IgD-negative memory B cell (primary cell): ENCODE results near the gene KCNMA1. TPM values are rescaled to one million over a fixed set of nuclear protein-coding genes. Genes with fewer than 3 reads are reported as not detected.
"Not testable (repeated sequence)": the region's sequence is repeated elsewhere in the genome, so short reads cannot be mapped to it uniquely, and the experiment has no call there.

Experiments
- H3K27ac Mint-ChIP-seq, 3 donors: one replicate each; pipeline ENCODE4 v1.8.0; 2020 to 2022; ENCODE audit warnings: mild to moderate bottlenecking in 3 of 3, mixed read lengths in 3 of 3, moderate library complexity in 1 of 3
- H3K27me3 Mint-ChIP-seq: one replicate; pipeline ENCODE4 v1.8.0; 2021; ENCODE audit warnings: mixed read lengths
- H3K36me3 Mint-ChIP-seq: one replicate; pipeline ENCODE4 v1.8.0; 2020; ENCODE audit warnings: mild to moderate bottlenecking, mixed read lengths
- H3K4me1 Mint-ChIP-seq, 3 donors: one replicate each; pipeline ENCODE4 v1.8.0; 2020 to 2022; ENCODE audit warnings: mixed read lengths in 3 of 3, mild to moderate bottlenecking in 1 of 3
- H3K4me3 Mint-ChIP-seq, 4 donors: one replicate each; pipeline ENCODE4 v1.8.0; 2020 to 2022; ENCODE audit warnings: mild to moderate bottlenecking in 4 of 4, mixed read lengths in 4 of 4, moderate library complexity in 3 of 4
- H3K9me3 Mint-ChIP-seq, 3 donors: one replicate each; pipeline ENCODE4 v1.8.0; 2020 to 2021; ENCODE audit warnings: mixed read lengths in 3 of 3, mild to moderate bottlenecking in 1 of 3
- polyA plus RNA-seq: library from polyadenylated mRNA; unstranded; fragments of 300-500 nt; fragmentation: Illumina TruSeq; gene quantifications from one replicate; pipeline ENCODE4 v1.2.3, GENCODE V29; 2021

KCNMA1 gene
- polyA plus RNA-seq, 1 donor from 2014 or later, result 5.5 TPM

DNA sequence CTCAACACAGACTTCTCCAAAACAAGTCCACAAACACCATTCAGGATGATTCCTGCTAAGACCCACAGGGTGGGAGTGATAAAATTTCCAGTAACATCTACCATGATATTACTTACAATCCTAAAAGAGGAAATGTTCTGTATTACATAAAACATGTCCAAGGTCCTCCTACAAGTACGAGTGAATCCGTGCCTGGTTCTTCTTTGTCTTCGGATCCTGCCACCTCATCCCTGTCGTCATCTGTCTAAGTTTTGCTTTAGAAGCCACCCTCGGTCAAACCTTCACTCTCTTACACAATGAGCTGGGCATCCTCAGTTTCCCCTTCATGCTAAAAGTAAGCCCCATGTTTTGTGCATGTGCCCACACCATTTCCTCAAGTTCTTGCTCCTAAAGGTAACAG, 279.0 kb downstream of the KCNMA1 start:
- Mint-ChIP-seq H3K36me3 (no peaks in the 10 kb centered on the region), H3K27ac (peak overlapping the region in 1 of 3 donors; percentile 67), H3K9me3 (no peaks in the 10 kb centered on the region), H3K4me1 (no peaks in the 10 kb centered on the region), H3K27me3 (peaks cover 4% of the 10 kb centered on the region), H3K4me3 (no peak overlapping the region)

DNA sequence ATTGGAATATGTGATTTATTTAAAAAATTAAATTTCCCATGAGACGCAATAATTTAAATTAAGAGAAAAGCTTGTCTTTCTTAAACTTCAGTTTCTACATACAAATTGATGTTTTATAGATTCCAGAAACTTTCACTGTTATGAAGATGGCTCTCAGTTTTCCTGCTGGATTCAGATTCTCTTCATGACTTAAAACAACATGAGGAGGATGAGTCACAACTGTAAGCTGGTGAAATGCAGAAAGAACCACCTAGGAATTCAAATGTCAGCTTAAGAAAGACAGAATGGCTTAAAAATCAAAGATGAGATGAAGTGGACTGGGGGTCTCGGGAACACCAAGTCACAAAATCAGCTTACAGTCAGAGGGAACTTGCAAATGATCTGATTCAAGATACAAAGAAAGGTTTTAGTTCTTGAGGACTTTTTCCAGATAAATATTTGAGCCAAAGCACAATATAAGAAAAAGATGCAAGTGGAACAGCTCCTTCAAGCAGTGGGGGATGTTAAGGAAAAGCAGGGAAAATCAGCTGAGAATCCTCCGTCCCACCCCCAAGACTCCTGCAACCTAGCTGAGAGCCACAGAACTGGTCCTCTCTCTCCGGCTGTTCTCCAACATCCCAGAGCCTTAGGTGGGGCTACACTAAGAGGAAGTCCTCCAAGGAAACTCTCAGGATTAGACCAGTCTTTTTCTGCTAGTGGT, 279.8 kb downstream of the KCNMA1 start:
- peaks cover 3% of the 10 kb centered on the region for H3K27me3 Mint-ChIP-seq
- H3K36me3 Mint-ChIP-seq, result no peaks in the 10 kb centered on the region
- no peak overlapping the region for H3K27ac Mint-ChIP-seq
- H3K9me3 Mint-ChIP-seq, result no peaks in the 10 kb centered on the region
- H3K4me1 Mint-ChIP-seq, result no peaks in the 10 kb centered on the region
- H3K4me3 Mint-ChIP-seq, result no peak overlapping the region

GRCh38 chr10:77357185-77357584, 280.4 kb downstream of the KCNMA1 start:
- H3K27me3 Mint-ChIP-seq, result peaks cover 3% of the 10 kb centered on the region
- H3K9me3 Mint-ChIP-seq, result no peaks in the 10 kb centered on the region
- H3K27ac Mint-ChIP-seq, result no peak overlapping the region
- H3K36me3 Mint-ChIP-seq, result no peaks in the 10 kb centered on the region
- no peaks in the 10 kb centered on the region for H3K4me1 Mint-ChIP-seq
- H3K4me3 Mint-ChIP-seq, result no peak overlapping the region

- Mint-ChIP-seq H3K4me1 (no peaks in the 10 kb centered on the region), H3K4me3 (no peak overlapping the region), H3K27me3 (peaks cover 3% of the 10 kb centered on the region), H3K27ac (no peak overlapping the region), H3K36me3 (no peaks in the 10 kb centered on the region), H3K9me3 (no peaks in the 10 kb centered on the region)
These were observed 281.8 kb downstream of the KCNMA1 start for GRCh38 chr10:77355844-77356243.

DNA sequence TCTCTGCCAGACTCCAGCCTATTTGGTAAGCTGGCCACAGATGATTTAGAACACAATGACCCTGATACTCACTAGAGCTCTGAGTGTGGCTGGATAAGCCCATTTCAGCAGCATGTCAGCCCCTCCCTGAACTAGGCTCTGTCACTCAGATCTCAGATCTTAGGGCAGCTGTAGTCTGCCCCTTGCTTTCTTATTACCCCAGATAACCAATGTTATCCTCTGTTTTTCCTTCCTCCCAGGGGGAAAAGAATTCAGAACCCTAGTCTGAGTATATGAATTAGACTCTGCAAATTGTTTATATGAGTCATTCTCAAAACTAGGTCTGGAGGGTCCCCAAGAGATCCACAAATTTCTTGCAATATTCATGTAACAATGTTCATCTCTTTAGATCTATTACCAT, 286.2 kb downstream of the KCNMA1 start:
- H3K9me3 Mint-ChIP-seq, result no peaks in the 10 kb centered on the region
- H3K4me3 Mint-ChIP-seq, result no peak overlapping the region
- H3K27me3 Mint-ChIP-seq, result no peaks in the 10 kb centered on the region
- no peak overlapping the region for H3K27ac Mint-ChIP-seq
- H3K36me3 Mint-ChIP-seq, result peaks cover 2% of the 10 kb centered on the region
- no peaks in the 10 kb centered on the region for H3K4me1 Mint-ChIP-seq

GRCh38 chr10:77350711-77351119, 286.9 kb downstream of the KCNMA1 start:
- Mint-ChIP-seq H3K36me3 (peaks cover 2% of the 10 kb centered on the region), H3K27ac (no peak overlapping the region), H3K9me3 (no peaks in the 10 kb centered on the region), H3K4me3 (no peak overlapping the region), H3K4me1 (no peaks in the 10 kb centered on the region), H3K27me3 (no peaks in the 10 kb centered on the region)

GRCh38 chr10:77350134-77350533, 287.5 kb downstream of the KCNMA1 start:
- no peaks in the 10 kb centered on the region for H3K27me3 Mint-ChIP-seq
- H3K4me1 Mint-ChIP-seq, result no peaks in the 10 kb centered on the region
- H3K36me3 Mint-ChIP-seq, result peaks cover 4% of the 10 kb centered on the region
- H3K9me3 Mint-ChIP-seq, result peaks cover 0 to 1% (median 0%) of the 10 kb centered on the region in 3 donors
- H3K27ac Mint-ChIP-seq, result no peak overlapping the region
- H3K4me3 Mint-ChIP-seq, result no peak overlapping the region

GRCh38 chr10:77349226-77349625, 288.4 kb downstream of the KCNMA1 start:
- no peaks in the 10 kb centered on the region for H3K4me1 Mint-ChIP-seq
- H3K27ac Mint-ChIP-seq, result no peak overlapping the region
- peaks cover 0 to 3% (median 0%) of the 10 kb centered on the region in 3 donors for H3K9me3 Mint-ChIP-seq
- no peaks in the 10 kb centered on the region for H3K27me3 Mint-ChIP-seq
- peaks cover 6% of the 10 kb centered on the region for H3K36me3 Mint-ChIP-seq
- no peak overlapping the region for H3K4me3 Mint-ChIP-seq

GRCh38 chr10:77348751-77349150, 288.9 kb downstream of the KCNMA1 start:
- Mint-ChIP-seq H3K36me3 (peaks cover 6% of the 10 kb centered on the region), H3K27ac (no peak overlapping the region), H3K27me3 (no peaks in the 10 kb centered on the region), H3K4me1 (no peaks in the 10 kb centered on the region), H3K4me3 (no peak overlapping the region), H3K9me3 (peaks cover 0 to 3% (median 0%) of the 10 kb centered on the region in 3 donors)

DNA sequence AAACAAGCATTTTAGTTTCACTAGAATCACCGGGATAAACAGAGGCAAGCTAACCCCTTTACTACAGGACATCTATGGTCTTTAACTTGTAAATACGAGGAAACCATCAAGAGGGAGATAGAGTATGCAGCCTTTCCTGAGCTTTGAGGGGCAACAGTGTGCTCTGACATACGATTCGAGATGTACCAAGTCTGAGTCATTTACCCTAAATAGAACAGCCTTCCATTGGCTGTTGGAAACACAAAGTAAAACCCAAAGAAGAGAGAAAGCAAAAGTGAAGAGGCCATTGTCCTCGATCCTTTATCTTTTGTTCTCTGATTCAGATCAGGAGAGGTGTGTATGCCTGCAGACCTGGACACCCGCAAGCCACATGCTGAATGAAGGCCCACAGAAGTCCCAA, 289.5 kb downstream of the KCNMA1 start:
- Mint-ChIP-seq H3K27me3 (no peaks in the 10 kb centered on the region), H3K27ac (no peak overlapping the region), H3K9me3 (peaks cover 0 to 3% (median 0%) of the 10 kb centered on the region in 3 donors), H3K4me3 (no peak overlapping the region), H3K4me1 (peaks cover 0 to 2% (median 0%) of the 10 kb centered on the region in 3 donors), H3K36me3 (peaks cover 8% of the 10 kb centered on the region)

DNA sequence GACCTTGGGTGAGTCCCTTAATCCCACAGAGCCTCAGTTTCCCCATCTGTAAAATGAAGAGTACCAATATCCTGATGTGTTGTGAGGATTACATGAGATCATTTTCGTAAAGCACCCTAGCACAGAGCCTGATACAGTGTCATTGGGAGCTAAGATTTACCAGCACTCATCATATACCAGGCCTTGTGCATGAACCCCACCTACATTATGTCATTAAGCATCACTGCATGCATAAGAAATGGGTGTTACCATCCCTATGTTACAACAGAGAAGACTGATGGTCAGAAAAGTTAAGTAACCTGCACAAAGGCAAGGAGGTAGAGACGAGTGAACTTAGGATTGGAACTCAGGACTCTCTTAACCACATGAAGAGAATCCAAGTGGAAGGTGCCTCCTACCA, 290.6 kb downstream of the KCNMA1 start:
- Mint-ChIP-seq H3K36me3 (peaks cover 8% of the 10 kb centered on the region), H3K27me3 (no peaks in the 10 kb centered on the region), H3K4me3 (no peak overlapping the region), H3K9me3 (peaks cover 0 to 3% (median 0%) of the 10 kb centered on the region in 3 donors), H3K4me1 (peaks cover 0 to 2% (median 0%) of the 10 kb centered on the region in 3 donors), H3K27ac (no peak overlapping the region)

GRCh38 chr10:77341055-77341454, 296.6 kb downstream of the KCNMA1 start:
- peaks cover 6% of the 10 kb centered on the region for H3K36me3 Mint-ChIP-seq
- H3K9me3 Mint-ChIP-seq, result peaks cover 3 to 8% (median 7%) of the 10 kb centered on the region in 3 donors
- H3K27ac Mint-ChIP-seq, result no peak overlapping the region
- H3K27me3 Mint-ChIP-seq, result peaks cover 3% of the 10 kb centered on the region
- peaks cover 0 to 2% (median 0%) of the 10 kb centered on the region in 3 donors for H3K4me1 Mint-ChIP-seq
- H3K4me3 Mint-ChIP-seq, result no peak overlapping the region

DNA sequence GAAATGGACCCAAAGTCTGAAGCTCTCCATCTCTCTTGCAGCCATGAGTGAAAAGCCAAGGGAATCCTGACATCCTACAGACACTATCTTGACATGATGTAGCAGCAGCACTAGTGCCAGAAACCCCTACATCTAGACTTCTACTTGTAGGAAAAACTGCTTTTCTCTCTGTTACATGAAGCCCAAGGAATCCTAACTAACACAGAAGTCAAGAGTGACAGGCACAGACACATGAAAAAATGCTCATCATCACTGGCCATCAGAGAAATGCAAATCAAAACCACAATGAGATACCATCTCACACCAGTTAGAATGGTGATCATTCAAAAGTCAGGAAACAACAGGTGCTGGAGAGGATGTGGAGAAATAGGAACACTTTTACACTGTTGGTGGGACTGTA, 297.7 kb downstream of the KCNMA1 start:
- H3K36me3 Mint-ChIP-seq, H3K4me3 Mint-ChIP-seq, H3K27me3 Mint-ChIP-seq, H3K4me1 Mint-ChIP-seq, H3K9me3 Mint-ChIP-seq, H3K27ac Mint-ChIP-seq: not testable (repeated sequence)

DNA sequence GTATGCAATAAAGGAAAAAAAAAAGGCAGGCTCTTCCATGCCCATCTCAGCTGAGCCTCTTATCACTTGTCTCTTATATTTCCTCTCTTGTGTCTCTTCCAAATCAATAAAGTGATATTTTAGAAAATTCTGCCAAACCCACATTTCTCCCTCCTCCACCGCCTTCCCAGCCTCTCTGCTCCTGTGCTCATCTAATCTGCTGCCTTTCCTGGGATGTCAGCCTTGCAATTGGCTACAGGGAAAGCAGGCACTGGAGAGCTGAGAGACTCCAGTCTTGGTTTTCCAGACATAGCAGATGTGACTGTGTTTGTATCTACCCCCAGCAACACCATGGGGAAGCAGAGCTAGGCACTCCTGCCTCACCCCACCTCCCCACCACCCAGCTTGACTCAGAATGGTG, 298.4 kb downstream of the KCNMA1 start:
- Mint-ChIP-seq H3K27ac (no peak overlapping the region), H3K27me3 (peaks cover 3% of the 10 kb centered on the region), H3K4me1 (peaks cover 0 to 2% (median 0%) of the 10 kb centered on the region in 3 donors), H3K4me3 (no peak overlapping the region), H3K9me3 (peaks cover 0 to 8% (median 7%) of the 10 kb centered on the region in 3 donors), H3K36me3 (peaks cover 2% of the 10 kb centered on the region)

DNA sequence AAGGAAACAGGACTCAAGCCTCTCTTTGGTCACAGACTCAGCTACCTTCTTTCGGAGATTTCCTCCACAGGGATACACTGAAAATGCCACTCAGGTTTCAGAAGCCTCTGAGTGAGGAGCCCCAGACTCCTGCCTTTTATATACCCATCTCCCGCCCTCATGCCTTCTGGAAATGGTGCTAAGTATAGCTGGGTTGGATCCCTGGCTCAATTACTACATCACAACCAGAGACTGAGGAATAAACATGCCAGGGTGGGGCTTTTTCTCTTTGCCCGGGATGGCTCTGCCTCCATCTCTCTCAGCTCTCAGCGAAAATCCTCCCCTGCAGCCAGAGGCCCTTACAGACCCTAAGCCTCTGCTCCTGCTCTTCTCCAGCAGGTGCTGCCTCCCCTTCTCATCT, 299.5 kb downstream of the KCNMA1 start:
- peaks cover 0 to 8% (median 7%) of the 10 kb centered on the region in 3 donors for H3K9me3 Mint-ChIP-seq
- H3K27ac Mint-ChIP-seq, result no peak overlapping the region
- no peaks in the 10 kb centered on the region for H3K36me3 Mint-ChIP-seq
- H3K4me3 Mint-ChIP-seq, result no peak overlapping the region
- peaks cover 3% of the 10 kb centered on the region for H3K27me3 Mint-ChIP-seq
- no peaks in the 10 kb centered on the region for H3K4me1 Mint-ChIP-seq

DNA sequence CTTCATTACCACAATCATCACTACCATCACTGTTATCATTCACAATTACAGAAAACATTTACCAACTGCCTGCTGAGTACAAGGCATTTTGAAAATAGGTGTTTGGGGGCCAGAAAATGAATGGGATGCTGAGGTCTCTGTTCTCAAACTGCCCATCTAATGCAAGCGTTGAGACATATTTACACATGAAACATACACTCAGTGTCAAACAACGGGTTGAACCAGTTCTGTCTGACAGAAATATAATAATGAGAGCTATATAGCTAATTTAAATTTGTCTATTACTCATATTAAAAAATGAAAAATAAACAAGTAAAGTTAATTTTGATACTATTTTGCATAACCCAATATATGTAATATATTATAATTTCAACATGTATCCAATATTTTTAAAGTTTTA, 303.1 kb downstream of the KCNMA1 start:
- peaks cover 4% of the 10 kb centered on the region for H3K27me3 Mint-ChIP-seq
- peaks cover 0 to 2% (median 2%) of the 10 kb centered on the region in 3 donors for H3K9me3 Mint-ChIP-seq
- no peaks in the 10 kb centered on the region for H3K36me3 Mint-ChIP-seq
- H3K27ac Mint-ChIP-seq, result no peak overlapping the region
- no peaks in the 10 kb centered on the region for H3K4me1 Mint-ChIP-seq
- no peak overlapping the region for H3K4me3 Mint-ChIP-seq
